HCT116 (cell line): ENCODE data around the gene TLCD1. TPM values are rescaled to one million over a fixed set of nuclear protein-coding genes. Genes with fewer than 3 reads are reported as not detected.

Experiments used
- ATAC-seq: fragments of 200-7000 bp; cut with Tn5 transposase; 2 replicates; pipeline ENCODE4 v1.9.1; 2020; ENCODE audit warnings: mild to moderate bottlenecking, moderate library complexity
- BruUV-seq: library from RNA; stranded (reverse); fragments of 400-500 nt; replicated peaks from 2 replicates; lab custom pipeline; 2021; lab: Mats Ljungman, UMichigan
- CTCF ChIA-PET: fragments of 300-600 bp; sonication (Branson Sonifier 250); formaldehyde crosslinking; loops from one replicate; lab custom pipeline; 2021; ENCODE audit warnings: antibody characterized with exemption; lab: Charles Lee
- POLR2A ChIA-PET: fragments of 300-600, 350-600 bp; sonication (Branson Sonifier 250); formaldehyde crosslinking; loops from one replicate; lab custom pipeline; 2021; ENCODE audit warnings: antibody characterized with exemption; lab: Charles Lee
- RAD21 ChIA-PET, 2 experiments: fragments of 300-600 bp; sonication (Branson Sonifier 250); formaldehyde crosslinking; loops; one replicate each; lab custom pipeline; 2023; ENCODE audit warnings: low total read pairs in 2 of 2; ENCODE audit not compliant: uncharacterized antibody in 2 of 2, unreplicated experiment in 2 of 2, low non-redundant PET in 1 of 2; lab: Charles Lee
- DNase-seq: peaks from one replicate; pipeline ENCODE4 v3.0.0-alpha.2; 2010; ENCODE audit warnings: low read depth, low spot score
- H2AFZ ChIP-seq: fragments of 200-600 bp; shearing (Covaris generic), sonication (generic); 2 replicates; pipeline ENCODE4 v1.6.1; 2017; ENCODE audit warnings: low read depth, mixed run types, mixed read lengths, antibody characterized with exemption, low read length; ENCODE audit not compliant: poor library complexity, severe bottlenecking
- H3K27ac ChIP-seq: 2 replicates; pipeline ENCODE4 v1.5.1; 2012; ENCODE audit warnings: low read depth, low read length
- H3K27me3 ChIP-seq: fragments of 200-600 bp; sonication (generic); 2 replicates; pipeline ENCODE4 v1.6.1; 2016; ENCODE audit warnings: mixed run types, low read length, mixed read lengths; ENCODE audit not compliant: insufficient read depth
- H3K36me3 ChIP-seq, 2 experiments: fragments of 200-500 bp in 1 of 2; fragments of 200-600 bp in 1 of 2; sonication (Bioruptor generic) in 1 of 2; sonication (generic) in 1 of 2; 2 replicates each; pipeline versions ENCODE4 v1.5.1 to v1.6.1; 2014 to 2016; ENCODE audit warnings: low read length in 2 of 2, inconsistent platforms in 1 of 2, mixed read lengths in 1 of 2, mixed run types in 1 of 2; ENCODE audit not compliant: insufficient read depth in 2 of 2, control insufficient read depth in 1 of 2
- H3K4me1 ChIP-seq, 2 experiments: fragments of 200-600 bp in 1 of 2; sonication (generic) in 1 of 2; 2 replicates each; pipeline versions ENCODE4 v1.5.1 to v1.6.1; 2012 to 2017; ENCODE audit warnings: low read length in 2 of 2, inconsistent platforms in 1 of 2, mild to moderate bottlenecking in 1 of 2, mixed read lengths in 1 of 2, mixed run types in 1 of 2, moderate library complexity in 1 of 2; ENCODE audit not compliant: insufficient read depth in 2 of 2, control insufficient read depth in 1 of 2
- H3K4me2 ChIP-seq: fragments of 200-600 bp; sonication (generic); 2 replicates; pipeline ENCODE4 v1.6.1; 2017; ENCODE audit warnings: mixed run types, low read length, mixed read lengths
- H3K4me3 ChIP-seq, 2 experiments: fragments of 200-600 bp in 1 of 2; sonication (generic) in 1 of 2; replicated peaks in 1 of 2; 2 replicates each; pipeline ENCODE4 v1.5.1; 2011 to 2016; ENCODE audit warnings: low read length in 2 of 2, control low read depth in 1 of 2, low read depth in 1 of 2, mild to moderate bottlenecking in 1 of 2, mixed read lengths in 1 of 2, mixed run types in 1 of 2
- H3K79me2 ChIP-seq: fragments of 200-600 bp; sonication (generic); 2 replicates; pipeline ENCODE4 v1.6.1; 2017; ENCODE audit warnings: mild to moderate bottlenecking, mixed run types, low read length, moderate library complexity, mixed read lengths; ENCODE audit not compliant: insufficient read depth
- H3K9ac ChIP-seq: fragments of 200-600 bp; sonication (generic); 2 replicates; pipeline ENCODE4 v1.6.1; 2016; ENCODE audit warnings: low read length, mixed read lengths
- H3K9me2 ChIP-seq: fragments of 200-600 bp; sonication (generic), shearing (Covaris generic); 2 replicates; pipeline ENCODE4 v1.6.1; 2017; ENCODE audit warnings: mixed run types, mild to moderate bottlenecking, moderate library complexity; ENCODE audit not compliant: insufficient read depth
- H3K9me3 ChIP-seq, 2 experiments: fragments of 200-500 bp in 1 of 2; fragments of 200-600 bp in 1 of 2; sonication (Bioruptor generic) in 1 of 2; sonication (generic) in 1 of 2; 2 replicates each; pipeline ENCODE4 v1.6.1; 2014 to 2017; ENCODE audit warnings: low read length in 2 of 2, mixed read lengths in 2 of 2, inconsistent platforms in 1 of 2, low read depth in 1 of 2, mild to moderate bottlenecking in 1 of 2, mixed run types in 1 of 2, moderate library complexity in 1 of 2; ENCODE audit not compliant: control insufficient read depth in 1 of 2, insufficient read depth in 1 of 2
- H4K20me1 ChIP-seq: fragments of 200-600 bp; sonication (generic), shearing (Covaris generic); 2 replicates; pipeline ENCODE4 v1.6.1; 2017; ENCODE audit warnings: mixed run types, mild to moderate bottlenecking, moderate library complexity; ENCODE audit not compliant: insufficient read depth
- EZH2 ChIP-seq: fragments of 200-600 bp; sonication (generic); IDR thresholded peaks from 2 replicates; pipeline ENCODE4 v1.6.1; 2017; ENCODE audit warnings: antibody characterized with exemption, mixed run types
- JUND ChIP-seq: IDR thresholded peaks from 2 replicates; pipeline ENCODE4 v1.6.1; 2012
- POLR2A ChIP-seq: IDR thresholded peaks from 2 replicates; pipeline ENCODE4 v1.7.0; 2011; ENCODE audit warnings: borderline replicate concordance; ENCODE audit not compliant: insufficient read depth, insufficient read length; ENCODE audit errors: extremely low read depth
- SIN3A ChIP-seq: IDR thresholded peaks from 2 replicates; pipeline ENCODE4 v1.6.1; 2012; ENCODE audit warnings: low read depth
- SP1 ChIP-seq: IDR thresholded peaks from 2 replicates; pipeline ENCODE4 v1.6.1; 2012; ENCODE audit warnings: low read depth
- TCF7L2 ChIP-seq: IDR thresholded peaks from 2 replicates; pipeline ENCODE4 v1.7.0; 2011; ENCODE audit warnings: borderline replicate concordance, inconsistent platforms; ENCODE audit not compliant: insufficient read depth, insufficient read length; ENCODE audit errors: extremely low read depth
- ZBTB33 ChIP-seq: IDR thresholded peaks from 2 replicates; pipeline ENCODE4 v1.6.1; 2011; ENCODE audit warnings: mild to moderate bottlenecking, low read length, moderate library complexity; ENCODE audit not compliant: insufficient replicate concordance; ENCODE audit errors: extremely low read depth
- intact Hi-C: fragments of 100-400 bp; cut with micrococcal nuclease; formaldehyde crosslinking; loops from 2 replicates; pipeline ENCODE4 v1.10.0; 2022
- total RNA-seq: library from RNA; stranded (reverse); gene quantifications from one replicate; pipeline ENCODE4 v1.2.1, GENCODE V29; 2021; ENCODE audit not compliant: unreplicated experiment

TLCD1 gene
- total RNA-seq, 1 experiment from 2014 or later, result 28.3 TPM

GRCh38 chr17:28725166-28725659, 820 bp downstream of the TLCD1 start (continued):
- no peak for TF ChIP-seq EZH2
- no peak for TF ChIP-seq TCF7L2
- peak; percentile 56; the same call in 1 of the 2 replicates for TF ChIP-seq SIN3A
- no peak for TF ChIP-seq POLR2A

DNA sequence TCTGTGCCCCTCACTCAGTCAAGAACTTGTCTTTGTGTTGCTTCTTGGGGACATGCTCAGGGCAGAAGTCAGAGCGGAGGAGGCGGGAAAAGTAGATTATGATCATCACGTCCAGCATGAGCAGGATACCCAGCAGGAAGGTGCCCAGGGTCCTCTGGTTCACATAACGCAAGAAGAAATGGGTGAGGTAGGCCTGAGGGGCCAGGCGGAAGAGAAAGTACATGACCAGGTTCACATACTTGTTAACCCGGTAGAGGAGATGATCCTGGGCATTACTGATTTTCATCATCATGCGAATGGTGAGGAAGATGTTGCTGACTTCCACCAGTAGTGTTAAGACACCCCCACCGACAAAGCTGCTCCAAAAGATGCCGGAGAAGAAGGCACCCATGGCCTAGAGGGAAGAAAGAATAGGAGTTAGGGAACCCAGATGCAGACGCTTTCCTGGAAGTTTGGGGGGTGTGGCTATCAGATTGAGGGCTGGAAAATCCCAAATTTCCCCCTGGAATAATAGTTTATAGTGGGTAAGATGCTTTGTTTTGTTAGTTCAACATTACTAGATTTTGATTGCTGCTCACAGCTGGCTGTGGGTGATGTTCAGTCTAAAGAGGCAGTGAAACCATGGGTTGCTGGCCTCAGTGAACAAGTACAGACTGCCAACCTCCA, 1.4 kb downstream of the TLCD1 start:
- H4K20me1 ChIP-seq, result peaks cover 15% of the 10 kb centered on the region; the same call in 1 of the 2 replicates
- H2AFZ ChIP-seq, result no peak overlapping the region
- ChIA-PET POLR2A (interaction anchor here (0.6 to 3.8 kb wide), 8 partner anchors 13 to 392 kb away, joined by 3 to 24 read pairs (median 4); partner anchors contain the start of genes PHF12 and PROCA1), RAD21 (interaction anchor here in 1 of 2 experiments (0.6 kb wide), 1 partner anchor 13 kb away, joined by 3 read pairs; no protein-coding TSS in a partner anchor), CTCF (interaction anchor here (0.8 to 5.2 kb wide), 3 partner anchors 24 to 229 kb away, joined by 3 to 207 read pairs (median 61); partner anchors contain the start of gene TRAF4)
- peaks cover 22 to 43% of the 10 kb centered on the region in 2 experiments; a peak in 3 of 4 replicates for H3K36me3 ChIP-seq
- peak overlapping the region; percentile 89 for H3K27ac ChIP-seq
- DNase-seq (no peak), ATAC-seq (no peak)
- H3K79me2 ChIP-seq, result peaks cover 49% of the 10 kb centered on the region
- H3K9ac ChIP-seq, result peak overlapping the region; percentile 90
- TF ChIP-seq SIN3A (peak; percentile 47; the same call in 1 of the 2 replicates), JUND (peak; percentile 7; the same call in 1 of the 2 replicates), ZBTB33 (no peak), SP1 (peak; percentile 30; the same call in 1 of the 2 replicates)
- H3K4me1 ChIP-seq, result peaks cover 37 to 80% of the 10 kb centered on the region in 2 experiments
- peak overlapping the region; percentile 77 for H3K4me2 ChIP-seq
- H3K27me3 ChIP-seq, result no peaks in the 10 kb centered on the region
- no peaks in the 10 kb centered on the region for H3K9me2 ChIP-seq
- H3K4me3 ChIP-seq, result peak overlapping the region; percentile 58 to 59
- H3K9me3 ChIP-seq, result no peaks in the 10 kb centered on the region
- intact Hi-C loops, result loop anchor here (5.0 kb wide), 1 partner anchor 388 kb away; no protein-coding TSS in a partner anchor
- BruUV-seq, result no TSS peak
